Endodermal cell (in vitro differentiated cells): ENCODE results near the gene SUPT20H. TPM values are rescaled to one million over a fixed set of nuclear protein-coding genes. Genes with fewer than 3 reads are reported as not detected.
A peak's percentile ranks its signal among the peaks of the same experiment; 100 is the strongest.

Experiments used
- DNase-seq: peaks from one replicate; pipeline ENCODE4 v3.0.0-alpha.2; 2017
- H3K27ac ChIP-seq: 2 replicates; pipeline ENCODE4 v1.5.1; 2013; ENCODE audit warnings: mild to moderate bottlenecking, low read depth, low read length, moderate library complexity
- H3K27me3 ChIP-seq: 2 replicates; pipeline ENCODE4 v1.6.1; 2013; ENCODE audit warnings: mild to moderate bottlenecking, low read length, moderate library complexity; ENCODE audit not compliant: insufficient read depth, control insufficient read depth, poor library complexity, severe bottlenecking
- H3K36me3 ChIP-seq: 2 replicates; pipeline ENCODE4 v1.7.0; 2013; ENCODE audit warnings: mild to moderate bottlenecking, low read length, moderate library complexity; ENCODE audit not compliant: control insufficient read depth, insufficient read depth
- H3K4me1 ChIP-seq: one replicate; pipeline ENCODE4 v1.7.0; 2013; ENCODE audit warnings: low read length; ENCODE audit not compliant: control insufficient read depth, insufficient read depth
- H3K4me3 ChIP-seq: 2 replicates; pipeline ENCODE4 v1.5.1; 2013; ENCODE audit warnings: mild to moderate bottlenecking, low read length, moderate library complexity
- H3K9ac ChIP-seq: 2 replicates; pipeline ENCODE4 v1.6.1; 2013; ENCODE audit warnings: mild to moderate bottlenecking, low read length, moderate library complexity; ENCODE audit not compliant: poor library complexity, severe bottlenecking; ENCODE audit errors: extremely low read depth
- H3K9me3 ChIP-seq: 2 replicates; pipeline ENCODE4 v1.6.1; 2013; ENCODE audit warnings: mild to moderate bottlenecking, low read length, moderate library complexity; ENCODE audit not compliant: control insufficient read depth
- H3K27ac Mint-ChIP-seq: 2 replicates; pipeline ENCODE4 v1.8.0; 2020; ENCODE audit warnings: mixed read lengths
- H3K27me3 Mint-ChIP-seq: 2 replicates; pipeline ENCODE4 v1.8.0; 2021; ENCODE audit warnings: mild to moderate bottlenecking, mixed read lengths; ENCODE audit not compliant: insufficient read depth
- H3K36me3 Mint-ChIP-seq: 2 replicates; pipeline ENCODE4 v1.8.0; 2020; ENCODE audit warnings: low read depth, mixed read lengths
- H3K4me1 Mint-ChIP-seq: 2 replicates; pipeline ENCODE4 v1.8.0; 2020; ENCODE audit warnings: mixed read lengths
- H3K4me3 Mint-ChIP-seq: 2 replicates; pipeline ENCODE4 v1.8.0; 2020; ENCODE audit warnings: mild to moderate bottlenecking, moderate library complexity, mixed read lengths
- H3K9me3 Mint-ChIP-seq: 2 replicates; pipeline ENCODE4 v1.8.0; 2020; ENCODE audit warnings: mild to moderate bottlenecking, mixed read lengths
- CTCF ChIP-seq: fragments of 200-600 bp; sonication (generic); conservative IDR thresholded peaks from 2 replicates; pipeline ENCODE4 v1.5.0; 2021; ENCODE audit warnings: antibody characterized with exemption, mild to moderate bottlenecking
- WGBS, 2 experiments: methylation state at CpG; one replicate each; pipeline versions ENCODE4 v1.1.5 to v1.1.7; 2013; ENCODE audit warnings: missing lambda C conversion rate in 2 of 2, mixed read lengths in 1 of 2; ENCODE audit not compliant: insufficient coverage in 1 of 2, insufficient read length in 1 of 2; 5-methylcytosine and 5-hydroxymethylcytosine counted together
- total RNA-seq, 2 donors: library from RNA; stranded (reverse); fragmentation: NEBNext Ultra II Directional in 1 of 2; extraction: Animal tissue kit (Norgen Biotek cat#: 25700) in 1 of 2; gene quantifications; 2 replicates in 1 of 2; 3 replicates in 1 of 2; pipeline ENCODE4 v1.2.1, GENCODE V29; 2021

The SUPT20H gene
- total RNA-seq, 2 donors from 2014 or later, result 84.8 to 102 TPM

GRCh38 chr13:36998624-36999041 is 60.9 kb downstream of the SUPT20H start:
- H3K36me3 Mint-ChIP-seq, result peaks cover 14% of the 10 kb centered on the region
- H3K9me3 Mint-ChIP-seq, result no peaks in the 10 kb centered on the region

GRCh38 chr13:36997716-36998427 is 61.6 kb downstream of the SUPT20H start:
- no peaks in the 10 kb centered on the region for H3K27me3 ChIP-seq
- peak overlapping the region; percentile 92 for H3K4me3 ChIP-seq
- no peak overlapping the region for H3K27ac ChIP-seq
- WGBS, 2 experiments, result 87 to 97% methylated on average over 2 to 6 of the region's 6 CpGs
- no peaks in the 10 kb centered on the region for H3K9me3 ChIP-seq
- Mint-ChIP-seq H3K27ac (peak overlapping the region; percentile 92), H3K4me1 (peaks cover 13% of the 10 kb centered on the region), H3K4me3 (peak overlapping the region; percentile 92), H3K9me3 (no peaks in the 10 kb centered on the region), H3K36me3 (peaks cover 11% of the 10 kb centered on the region), H3K27me3 (no peaks in the 10 kb centered on the region)
- H3K4me1 ChIP-seq, result peaks cover 3% of the 10 kb centered on the region
- no peak for DNase-seq
- H3K9ac ChIP-seq, result peak overlapping the region; percentile 86
- H3K36me3 ChIP-seq, result peaks cover 34% of the 10 kb centered on the region
- TF ChIP-seq CTCF, result no peak

More at GRCh38 chr13:36998624-36999041, 60.9 kb downstream of the SUPT20H start:
- Histone ChIP-seq H3K4me1 (peaks cover 3% of the 10 kb centered on the region), H3K27ac (peak overlapping the region; percentile 76), H3K9me3 (no peaks in the 10 kb centered on the region), H3K27me3 (no peaks in the 10 kb centered on the region), H3K9ac (peak overlapping the region; percentile 86), H3K36me3 (peaks cover 34% of the 10 kb centered on the region), H3K4me3 (peak overlapping the region; percentile 92)
- DNase-seq, result peak; percentile 69
- H3K4me3 Mint-ChIP-seq, result peak overlapping the region; percentile 92
- TF ChIP-seq CTCF, result no peak
- H3K27ac Mint-ChIP-seq, result peak overlapping the region; percentile 92
- peaks cover 13% of the 10 kb centered on the region for H3K4me1 Mint-ChIP-seq
- 0 to 1% methylated on average over 8 to 21 of the region's 21 CpGs for WGBS, 2 experiments
- no peaks in the 10 kb centered on the region for H3K27me3 Mint-ChIP-seq

- Mint-ChIP-seq H3K27ac (no peak overlapping the region), H3K27me3 (no peaks in the 10 kb centered on the region), H3K4me1 (no peaks in the 10 kb centered on the region), H3K36me3 (peaks cover 59% of the 10 kb centered on the region), H3K9me3 (no peaks in the 10 kb centered on the region), H3K4me3 (no peak overlapping the region)
- no peak for TF ChIP-seq CTCF
- Histone ChIP-seq H3K9me3 (no peaks in the 10 kb centered on the region), H3K9ac (no peak overlapping the region), H3K4me3 (no peak overlapping the region), H3K36me3 (peaks cover 84% of the 10 kb centered on the region), H3K27ac (no peak overlapping the region), H3K4me1 (no peaks in the 10 kb centered on the region), H3K27me3 (no peaks in the 10 kb centered on the region)
- no peak for DNase-seq
- WGBS, 2 experiments, result 89 to 100% methylated on average over 1 to 4 of the region's 4 CpGs
These were observed 67.1 kb downstream of the SUPT20H start for GRCh38 chr13:36992362-36992761.
